Measurements from ENCODE around the gene EIF3B.

Gene EIF3B

DNA sequence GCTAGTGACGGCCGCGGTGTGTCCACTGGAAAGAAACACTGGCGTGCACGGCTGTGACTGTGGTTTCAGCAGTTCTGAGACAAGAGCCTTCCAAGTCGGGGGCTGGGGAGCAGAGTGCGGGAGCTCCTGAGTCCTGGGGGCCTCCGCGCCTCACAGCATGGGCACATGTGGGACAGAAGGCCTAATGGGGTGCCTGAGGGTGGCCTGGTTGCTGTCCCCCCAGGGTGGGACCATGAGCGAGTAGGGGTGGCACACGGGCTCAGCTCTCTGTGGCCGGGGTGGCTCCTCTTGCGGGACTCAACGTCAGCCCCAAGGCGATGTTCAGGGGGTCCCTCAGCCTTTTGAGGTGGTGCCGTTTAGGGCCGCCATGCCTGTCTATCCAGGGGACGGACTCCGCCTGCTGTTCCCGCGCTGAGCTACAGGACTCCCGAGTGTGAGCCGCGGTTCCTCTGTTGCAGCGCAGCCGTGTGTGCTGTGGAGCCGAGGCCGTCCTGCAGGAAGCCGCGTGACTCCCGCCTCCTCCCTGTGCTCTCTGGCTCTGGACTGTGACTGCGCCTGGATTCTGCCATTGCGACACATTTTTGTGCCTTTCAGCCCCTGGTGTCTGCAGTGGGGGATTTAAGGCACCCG lies 25.3 kb downstream of the EIF3B start:
- Histone ChIP-seq H3K36me3 (ENCODE audit: control insufficient read depth, insufficient read depth, low read length) (peaks cover 37% of the 10 kb centered on the region), H3K4me2 (ENCODE audit: low read length) (no peak overlapping the region), H3K56ac (ENCODE audit: low read length) (no peak overlapping the region), H3K79me2 (ENCODE audit: control insufficient read depth, insufficient read depth, low read length) (peaks cover 24% of the 10 kb centered on the region), H3K79me1 (ENCODE audit: low read length) (peaks cover 14% of the 10 kb centered on the region), H3K4me1 (ENCODE audit: control insufficient read depth, low read depth, low read length) (no peaks in the 10 kb centered on the region), H3K4me3 (ENCODE audit: low read length) (no peak overlapping the region), H4K8ac (ENCODE audit: low read depth, low read length) (no peak overlapping the region), H3K23ac (ENCODE audit: low read length) (no peak overlapping the region), H2AK5ac (ENCODE audit: low read length) (no peak overlapping the region), H2BK5ac (ENCODE audit: low read length) (no peak overlapping the region), H2BK15ac (replicated peaks; ENCODE audit: low read depth) (no peak overlapping the region), H3K4ac (ENCODE audit: low read depth, low read length) (no peak overlapping the region), H3K9ac (ENCODE audit: low read length) (no peak overlapping the region), H2BK120ac (ENCODE audit: low read depth, low read length) (no peak overlapping the region), H3K18ac (ENCODE audit: low read length) (no peak overlapping the region), H3K27me3 (ENCODE audit: insufficient read depth, low read length, poor library complexity) (no peaks in the 10 kb centered on the region), H3K27ac (ENCODE audit: low read depth, low read length) (no peak overlapping the region), H4K5ac (ENCODE audit: low read length) (no peak overlapping the region)
- no CpG with 5 or more reads among the region's 34 CpGs for WGBS (ENCODE audit: extremely low coverage, insufficient coverage, low lambda C conversion rate)
- DNase-seq: no peak

- peaks cover 21% of the 10 kb centered on the region for H3K79me2 ChIP-seq (ENCODE audit: control insufficient read depth, insufficient read depth, low read length)
- H3K79me1 ChIP-seq (ENCODE audit: low read length): peaks cover 13% of the 10 kb centered on the region
- H3K27ac ChIP-seq (ENCODE audit: low read depth, low read length): no peak overlapping the region
- no peak for DNase-seq
- no CpG with 5 or more reads among the region's 23 CpGs for WGBS (ENCODE audit: extremely low coverage, insufficient coverage, low lambda C conversion rate)
- H3K23ac ChIP-seq (ENCODE audit: low read length): no peak overlapping the region
- no peak overlapping the region for H2BK120ac ChIP-seq (ENCODE audit: low read depth, low read length)
- no peak overlapping the region for H3K4me2 ChIP-seq (ENCODE audit: low read length)
- H3K4me1 ChIP-seq (ENCODE audit: control insufficient read depth, low read depth, low read length): no peaks in the 10 kb centered on the region
- H2BK15ac ChIP-seq (replicated peaks; ENCODE audit: low read depth): no peak overlapping the region
- H3K18ac ChIP-seq (ENCODE audit: low read length): no peak overlapping the region
- no peak overlapping the region for H2AK5ac ChIP-seq (ENCODE audit: low read length)
- H3K56ac ChIP-seq (ENCODE audit: low read length): no peak overlapping the region
- no peak overlapping the region for H2BK5ac ChIP-seq (ENCODE audit: low read length)
- no peaks in the 10 kb centered on the region for H3K27me3 ChIP-seq (ENCODE audit: insufficient read depth, low read length, poor library complexity)
- H3K4me3 ChIP-seq (ENCODE audit: low read length): no peak overlapping the region
- H3K4ac ChIP-seq (ENCODE audit: low read depth, low read length): no peak overlapping the region
- H3K36me3 ChIP-seq (ENCODE audit: control insufficient read depth, insufficient read depth, low read length): peaks cover 33% of the 10 kb centered on the region
- H4K5ac ChIP-seq (ENCODE audit: low read length): no peak overlapping the region
- H3K9ac ChIP-seq (ENCODE audit: low read length): no peak overlapping the region
- H4K8ac ChIP-seq (ENCODE audit: low read depth, low read length): no peak overlapping the region
Observed at GRCh38 chr7:2380461-2380860, 25.8 kb downstream of the EIF3B start.

GRCh38 chr7:2381227-2381626 lies 26.6 kb downstream of the EIF3B start:
- DNase-seq: no peak
- Histone ChIP-seq H3K27me3 (ENCODE audit: insufficient read depth, low read length, poor library complexity) (no peaks in the 10 kb centered on the region), H2BK5ac (ENCODE audit: low read length) (no peak overlapping the region), H3K18ac (ENCODE audit: low read length) (no peak overlapping the region), H3K4me1 (ENCODE audit: control insufficient read depth, low read depth, low read length) (no peaks in the 10 kb centered on the region), H2BK120ac (ENCODE audit: low read depth, low read length) (no peak overlapping the region), H3K79me1 (ENCODE audit: low read length) (peaks cover 12% of the 10 kb centered on the region), H4K8ac (ENCODE audit: low read depth, low read length) (no peak overlapping the region), H3K23ac (ENCODE audit: low read length) (no peak overlapping the region), H2BK15ac (replicated peaks; ENCODE audit: low read depth) (no peak overlapping the region), H3K36me3 (ENCODE audit: control insufficient read depth, insufficient read depth, low read length) (peaks cover 28% of the 10 kb centered on the region), H3K4me3 (ENCODE audit: low read length) (no peak overlapping the region), H3K27ac (ENCODE audit: low read depth, low read length) (no peak overlapping the region), H3K9ac (ENCODE audit: low read length) (no peak overlapping the region), H3K79me2 (ENCODE audit: control insufficient read depth, insufficient read depth, low read length) (peaks cover 13% of the 10 kb centered on the region), H3K4ac (ENCODE audit: low read depth, low read length) (no peak overlapping the region), H3K56ac (ENCODE audit: low read length) (no peak overlapping the region), H3K4me2 (ENCODE audit: low read length) (no peak overlapping the region), H4K5ac (ENCODE audit: low read length) (no peak overlapping the region), H2AK5ac (ENCODE audit: low read length) (no peak overlapping the region)
- no CpG with 5 or more reads among the region's 5 CpGs for WGBS (ENCODE audit: extremely low coverage, insufficient coverage, low lambda C conversion rate)

DNA sequence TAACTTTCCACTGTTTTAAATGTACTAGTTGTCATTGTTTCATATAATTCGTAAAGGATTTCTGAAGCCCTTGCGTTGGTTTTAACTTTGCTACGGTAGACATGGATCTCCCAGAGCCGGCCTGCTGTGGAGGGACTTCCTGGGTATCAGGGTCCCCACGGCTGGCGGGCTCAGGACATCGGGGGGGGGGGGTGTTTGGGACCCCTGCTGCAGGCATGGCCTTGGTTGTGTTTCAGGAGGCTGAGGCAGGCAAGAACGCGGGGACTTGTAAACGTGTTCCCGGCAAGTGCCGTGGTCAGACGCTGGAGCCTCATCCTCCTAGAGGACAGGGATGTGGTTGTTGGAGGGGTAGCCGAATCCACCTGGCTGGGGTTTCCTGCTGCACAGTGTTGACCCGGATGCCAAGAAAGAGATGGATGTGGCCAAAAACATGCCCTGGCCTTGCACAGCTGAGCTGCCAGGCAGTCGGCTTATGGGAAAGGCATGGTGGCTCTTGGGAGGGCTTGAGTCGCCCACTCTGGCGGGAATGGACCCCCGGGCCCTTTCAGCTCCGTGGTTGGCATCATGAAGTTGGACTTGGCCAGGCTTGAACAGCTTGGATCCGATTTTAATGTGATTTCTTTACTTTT lies 27.4 kb downstream of the EIF3B start:
- peaks cover 21% of the 10 kb centered on the region for H3K36me3 ChIP-seq (ENCODE audit: control insufficient read depth, insufficient read depth, low read length)
- WGBS (ENCODE audit: extremely low coverage, insufficient coverage, low lambda C conversion rate): no CpG with 5 or more reads among the region's 21 CpGs

DNA sequence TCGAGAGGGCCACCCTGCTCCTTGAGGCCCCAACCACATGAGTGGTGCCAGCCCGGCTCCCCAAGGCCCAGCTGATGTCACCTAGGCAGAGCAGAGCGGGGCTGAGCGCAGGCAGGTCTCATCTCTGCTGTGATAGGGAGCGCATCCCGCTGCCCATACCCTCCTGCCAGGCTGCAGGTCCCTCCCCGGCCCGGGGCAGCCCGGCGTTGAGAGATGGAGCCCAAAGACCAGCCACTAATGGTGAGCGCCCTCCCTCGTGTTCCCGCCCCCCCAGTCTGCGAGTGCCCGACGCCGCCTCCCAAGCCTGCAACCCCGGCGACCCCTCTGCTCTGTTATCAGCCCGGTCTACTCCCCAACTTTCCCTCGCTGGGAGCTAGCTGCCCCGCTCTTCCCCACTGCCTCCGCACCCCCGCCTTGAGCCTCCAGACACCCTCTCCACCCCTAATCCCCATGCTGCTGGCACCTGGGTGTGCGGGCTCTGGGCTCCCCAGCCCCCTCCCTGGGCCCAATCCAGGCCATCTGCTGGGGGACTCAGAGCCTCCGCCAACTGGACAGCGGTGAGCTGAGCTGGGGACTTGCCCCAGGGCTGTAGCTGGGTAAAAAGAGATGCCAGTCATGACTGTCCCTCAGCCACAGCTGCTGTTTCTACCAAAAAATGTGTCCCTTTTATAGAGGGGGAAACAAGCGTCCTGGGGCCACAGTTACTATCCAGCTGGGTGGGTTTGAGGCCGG lies 29.1 kb downstream of the EIF3B start:
- Histone ChIP-seq H3K56ac (ENCODE audit: low read length) (no peak overlapping the region), H2BK120ac (ENCODE audit: low read depth, low read length) (no peak overlapping the region), H4K5ac (ENCODE audit: low read length) (no peak overlapping the region), H3K27me3 (ENCODE audit: insufficient read depth, low read length, poor library complexity) (no peaks in the 10 kb centered on the region), H3K4me3 (ENCODE audit: low read length) (no peak overlapping the region), H2BK5ac (ENCODE audit: low read length) (no peak overlapping the region), H3K4me1 (ENCODE audit: control insufficient read depth, low read depth, low read length) (no peaks in the 10 kb centered on the region), H3K18ac (ENCODE audit: low read length) (no peak overlapping the region), H3K4ac (ENCODE audit: low read depth, low read length) (no peak overlapping the region), H2AK5ac (ENCODE audit: low read length) (no peak overlapping the region), H3K4me2 (ENCODE audit: low read length) (no peak overlapping the region), H3K79me2 (ENCODE audit: control insufficient read depth, insufficient read depth, low read length) (no peaks in the 10 kb centered on the region), H3K36me3 (ENCODE audit: control insufficient read depth, insufficient read depth, low read length) (peaks cover 20% of the 10 kb centered on the region), H3K9ac (ENCODE audit: low read length) (no peak overlapping the region), H2BK15ac (replicated peaks; ENCODE audit: low read depth) (no peak overlapping the region), H3K23ac (ENCODE audit: low read length) (no peak overlapping the region), H3K79me1 (ENCODE audit: low read length) (peaks cover 8% of the 10 kb centered on the region), H4K8ac (ENCODE audit: low read depth, low read length) (no peak overlapping the region), H3K27ac (ENCODE audit: low read depth, low read length) (no peak overlapping the region)
- WGBS (ENCODE audit: extremely low coverage, insufficient coverage, low lambda C conversion rate): no CpG with 5 or more reads among the region's 29 CpGs
- no peak for DNase-seq

More for the DNA sequence above, 27.4 kb downstream of the EIF3B start:
- Histone ChIP-seq H3K18ac (ENCODE audit: low read length) (no peak overlapping the region), H3K79me1 (ENCODE audit: low read length) (peaks cover 11% of the 10 kb centered on the region), H3K4ac (ENCODE audit: low read depth, low read length) (no peak overlapping the region), H4K8ac (ENCODE audit: low read depth, low read length) (no peak overlapping the region), H3K79me2 (ENCODE audit: control insufficient read depth, insufficient read depth, low read length) (peaks cover 6% of the 10 kb centered on the region), H2BK120ac (ENCODE audit: low read depth, low read length) (no peak overlapping the region), H3K27ac (ENCODE audit: low read depth, low read length) (no peak overlapping the region), H3K4me1 (ENCODE audit: control insufficient read depth, low read depth, low read length) (no peaks in the 10 kb centered on the region), H3K4me3 (ENCODE audit: low read length) (no peak overlapping the region), H2BK5ac (ENCODE audit: low read length) (no peak overlapping the region), H2AK5ac (ENCODE audit: low read length) (no peak overlapping the region), H3K4me2 (ENCODE audit: low read length) (no peak overlapping the region), H3K56ac (ENCODE audit: low read length) (no peak overlapping the region), H3K23ac (ENCODE audit: low read length) (no peak overlapping the region), H4K5ac (ENCODE audit: low read length) (no peak overlapping the region), H3K27me3 (ENCODE audit: insufficient read depth, low read length, poor library complexity) (no peaks in the 10 kb centered on the region), H2BK15ac (replicated peaks; ENCODE audit: low read depth) (no peak overlapping the region), H3K9ac (ENCODE audit: low read length) (no peak overlapping the region)
- DNase-seq: no peak
